Endothelial cell of umbilical vein (primary cell): Measurements from ENCODE around the gene PHACTR1. TPM values are rescaled to one million over a fixed set of nuclear protein-coding genes. Genes with fewer than 3 reads are reported as not detected.

ENCODE experiments used
- BruUV-seq: library from RNA; stranded (reverse); fragments of 400-500 nt; replicated peaks from 2 replicates; lab custom pipeline; 2021; lab: Mats Ljungman, UMichigan
- CTCF ChIA-PET: fragments of 300-600, 350-600 bp; sonication (Branson Sonifier 250); formaldehyde crosslinking; loops from one replicate; lab custom pipeline; 2021; ENCODE audit warnings: antibody characterized with exemption, inconsistent platforms; lab: Charles Lee
- POLR2A ChIA-PET: fragments of 300-600, 350-600 bp; sonication (Branson Sonifier 250); formaldehyde crosslinking; loops from one replicate; lab custom pipeline; 2021; ENCODE audit warnings: antibody characterized with exemption, inconsistent platforms; lab: Charles Lee
- DNase-seq: peaks from one replicate; pipeline ENCODE4 v3.0.0-alpha.2; 2011; ENCODE audit warnings: low read depth, low spot score
- FAIRE-seq: peaks from 2 replicates; lab custom pipeline; 2011; peaks lifted over from hg19 to GRCh38; lab: Jason Lieb, UNC
- H2AFZ ChIP-seq: 2 replicates; pipeline ENCODE4 v1.6.0; 2012; ENCODE audit warnings: low read depth, low read length, control low read depth, inconsistent platforms
- H3K27ac ChIP-seq: 2 replicates; pipeline ENCODE4 v1.5.1; 2011; ENCODE audit warnings: low read depth, mild to moderate bottlenecking, control low read depth, low read length, moderate library complexity; ENCODE audit not compliant: insufficient read depth
- H3K27me3 ChIP-seq, 2 experiments: 2 replicates each; pipeline versions ENCODE4 v1.6.0 to v1.6.1; 2011; ENCODE audit warnings: low read length in 2 of 2, mixed read lengths in 1 of 2; ENCODE audit not compliant: control insufficient read depth in 2 of 2, insufficient read depth in 2 of 2
- H3K36me3 ChIP-seq, 2 experiments: 2 replicates in 1 of 2; 3 replicates in 1 of 2; pipeline ENCODE4 v1.5.1; 2011; ENCODE audit warnings: low read length in 2 of 2, mild to moderate bottlenecking in 1 of 2, moderate library complexity in 1 of 2; ENCODE audit not compliant: control insufficient read depth in 2 of 2, insufficient read depth in 2 of 2; ENCODE audit errors: extremely low read depth in 1 of 2
- H3K4me1 ChIP-seq: 3 replicates; pipeline ENCODE4 v1.5.1; 2011; ENCODE audit warnings: mild to moderate bottlenecking, low read length; ENCODE audit not compliant: control insufficient read depth, insufficient read depth; ENCODE audit errors: extremely low read depth
- H3K4me2 ChIP-seq: 2 replicates; pipeline ENCODE4 v1.6.1; 2011; ENCODE audit warnings: low read length, control low read depth, mixed read lengths; ENCODE audit not compliant: insufficient read depth
- H3K4me3 ChIP-seq, 3 experiments: fragments of 200-600 bp in 1 of 3; sonication (generic), shearing (Covaris generic) in 1 of 3; replicated peaks in 1 of 3; 2 replicates each; pipeline ENCODE4 v1.5.1; 2011 to 2016; ENCODE audit warnings: control low read depth in 3 of 3, low read length in 3 of 3, mild to moderate bottlenecking in 2 of 3, inconsistent platforms in 1 of 3, low read depth in 1 of 3, moderate library complexity in 1 of 3; ENCODE audit not compliant: insufficient read depth in 1 of 3
- H3K79me2 ChIP-seq: 2 replicates; pipeline ENCODE4 v1.6.0; 2012; ENCODE audit warnings: low read length, inconsistent platforms; ENCODE audit not compliant: control insufficient read depth, insufficient read depth
- H3K9ac ChIP-seq: replicated peaks from 2 replicates; pipeline ENCODE3; 2011; ENCODE audit warnings: low read length, control low read depth; ENCODE audit not compliant: insufficient read depth; ENCODE audit errors: extremely low read depth
- H3K9me1 ChIP-seq: replicated peaks from 3 replicates; pipeline ENCODE4 v1.6.0; 2011; ENCODE audit warnings: mild to moderate bottlenecking, low read length; ENCODE audit not compliant: control insufficient read depth, insufficient read depth; ENCODE audit errors: extremely low read depth
- H3K9me3 ChIP-seq: replicated peaks from 2 replicates; pipeline ENCODE4 v1.5.1; 2012; ENCODE audit warnings: low read length, inconsistent platforms; ENCODE audit not compliant: control insufficient read depth, insufficient read depth
- H4K20me1 ChIP-seq: replicated peaks from 2 replicates; pipeline ENCODE3; 2011; ENCODE audit warnings: mild to moderate bottlenecking, low read length; ENCODE audit not compliant: control insufficient read depth, insufficient read depth; ENCODE audit errors: extremely low read depth
- EZH2 ChIP-seq: IDR thresholded peaks from 2 replicates; pipeline ENCODE4 v1.6.1; 2012; ENCODE audit warnings: borderline replicate concordance, low read depth, mild to moderate bottlenecking, moderate library complexity, low read length, inconsistent platforms; ENCODE audit not compliant: severe bottlenecking
- FOS ChIP-seq: IDR thresholded peaks from 2 replicates; pipeline ENCODE4 v1.6.1; 2011; ENCODE audit warnings: mild to moderate bottlenecking, low read length, moderate library complexity, borderline replicate concordance; ENCODE audit not compliant: insufficient read depth
- POLR2AphosphoS5 ChIP-seq: IDR thresholded peaks from 2 replicates; pipeline ENCODE4 v1.6.1; 2012; ENCODE audit warnings: low read depth, mild to moderate bottlenecking, control low read depth, low read length, moderate library complexity; ENCODE audit not compliant: insufficient read depth
- dilution Hi-C: fragments of 300-500 bp; cut with MboI; formaldehyde crosslinking; loops from one replicate; pipeline ENCODE4 v1.15.0; 2019; ENCODE audit warnings: low sequenced_read_pairs; ENCODE audit not compliant: extremely low pct_ligation_motif_present
- intact Hi-C: fragments of 100-400 bp; cut with micrococcal nuclease; formaldehyde crosslinking; loops from one replicate; pipeline ENCODE4 v1.10.0; 2022
- polyA plus RNA-seq, 4 experiments: library from polyadenylated mRNA; depleted of rRNA in 3 of 4; stranded (reverse) in 3 of 4; unstranded in 1 of 4; fragments of >200 nt; gene quantifications; 2 replicates each; pipeline versions ENCODE4 v1.2.1 to v1.2.3, GENCODE V29; 2011 to 2012; ENCODE audit warnings: missing spikeins in 1 of 4
- total RNA-seq: library from RNA; stranded (reverse); gene quantifications from 2 replicates; pipeline ENCODE4 v1.2.3, GENCODE V29; 2021
- TF ChIP-seq, protein P1 (sequence below): IDR thresholded peaks from 2 replicates; pipeline ENCODE4 v1.6.1; 2011; ENCODE audit not compliant: insufficient read depth, insufficient read length
- TF ChIP-seq, protein P2 (sequence below), 2 donors: IDR thresholded peaks; 1 replicate in 1 of 2; 2 replicates in 1 of 2; pipeline ENCODE4 v1.5.1; 2011; ENCODE audit warnings: low read length in 2 of 2, mild to moderate bottlenecking in 2 of 2, moderate library complexity in 2 of 2, control low read depth in 1 of 2, inconsistent platforms in 1 of 2, low read depth in 1 of 2; ENCODE audit not compliant: insufficient read depth in 1 of 2; ENCODE audit errors: extremely low read depth in 1 of 2

Gene PHACTR1
- total and polyA plus RNA-seq, 2 donors (not counting 3 experiments of a cell fraction or from before 2014, with no cell fraction given): 2.4 to 23.2 TPM

DNA sequence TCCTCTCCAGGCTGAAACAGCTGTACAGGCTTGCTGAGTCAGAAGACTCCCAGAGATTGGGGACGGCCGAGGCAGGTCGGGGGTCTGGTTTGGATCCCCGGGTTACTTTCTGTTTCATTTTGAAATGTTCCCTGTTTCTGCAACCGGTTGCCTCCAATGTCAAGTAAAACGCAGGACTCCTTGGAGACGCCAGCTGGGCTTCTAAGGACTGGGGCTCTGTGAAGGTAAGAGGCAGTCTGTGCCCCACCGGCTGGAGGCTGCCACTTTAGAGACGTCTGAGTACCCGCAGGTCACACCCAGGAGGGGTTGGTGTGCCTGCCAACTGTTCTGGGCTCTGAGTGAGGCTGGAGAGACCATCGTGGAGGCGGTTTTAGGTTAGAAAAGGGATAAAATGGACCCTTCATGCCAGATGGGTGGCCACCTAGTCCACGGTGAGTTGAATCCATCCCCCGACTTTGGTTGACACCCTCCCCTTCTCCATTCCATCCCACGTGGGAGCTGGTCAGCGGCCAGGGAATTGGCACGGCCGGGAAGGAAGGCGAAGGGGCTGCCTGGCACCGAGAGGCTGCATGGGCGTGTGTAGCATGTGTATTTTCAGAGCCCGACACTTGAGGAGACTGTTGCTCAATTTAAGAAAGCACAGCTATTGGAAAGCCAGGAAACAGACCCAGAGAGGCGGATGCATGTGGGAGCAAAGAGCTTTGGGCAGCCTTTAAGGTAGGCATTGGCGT is 240.9 kb downstream of the PHACTR1 start:
- no peaks in the 10 kb centered on the region for H3K9me1 ChIP-seq
- FAIRE-seq (peak; percentile 88), DNase-seq (peak; percentile 76)
- TF ChIP-seq, protein P1, sequence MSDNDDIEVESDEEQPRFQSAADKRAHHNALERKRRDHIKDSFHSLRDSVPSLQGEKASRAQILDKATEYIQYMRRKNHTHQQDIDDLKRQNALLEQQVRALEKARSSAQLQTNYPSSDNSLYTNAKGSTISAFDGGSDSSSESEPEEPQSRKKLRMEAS: peak; percentile 58
- peak; percentile 34 for TF ChIP-seq FOS
- TF ChIP-seq EZH2: no peak
- TF ChIP-seq POLR2AphosphoS5: peak; percentile 11
- TF ChIP-seq, protein P2, sequence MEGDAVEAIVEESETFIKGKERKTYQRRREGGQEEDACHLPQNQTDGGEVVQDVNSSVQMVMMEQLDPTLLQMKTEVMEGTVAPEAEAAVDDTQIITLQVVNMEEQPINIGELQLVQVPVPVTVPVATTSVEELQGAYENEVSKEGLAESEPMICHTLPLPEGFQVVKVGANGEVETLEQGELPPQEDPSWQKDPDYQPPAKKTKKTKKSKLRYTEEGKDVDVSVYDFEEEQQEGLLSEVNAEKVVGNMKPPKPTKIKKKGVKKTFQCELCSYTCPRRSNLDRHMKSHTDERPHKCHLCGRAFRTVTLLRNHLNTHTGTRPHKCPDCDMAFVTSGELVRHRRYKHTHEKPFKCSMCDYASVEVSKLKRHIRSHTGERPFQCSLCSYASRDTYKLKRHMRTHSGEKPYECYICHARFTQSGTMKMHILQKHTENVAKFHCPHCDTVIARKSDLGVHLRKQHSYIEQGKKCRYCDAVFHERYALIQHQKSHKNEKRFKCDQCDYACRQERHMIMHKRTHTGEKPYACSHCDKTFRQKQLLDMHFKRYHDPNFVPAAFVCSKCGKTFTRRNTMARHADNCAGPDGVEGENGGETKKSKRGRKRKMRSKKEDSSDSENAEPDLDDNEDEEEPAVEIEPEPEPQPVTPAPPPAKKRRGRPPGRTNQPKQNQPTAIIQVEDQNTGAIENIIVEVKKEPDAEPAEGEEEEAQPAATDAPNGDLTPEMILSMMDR (IDR thresholded peaks at IDR 0.05; ENCODE audit: extremely low read depth in 1 of 2, insufficient read depth in 1 of 2, low read depth in 1 of 2, low read length in 2 of 2): peak in 1 of 2 donors; percentile 3
- peak overlapping the region; percentile 89 for H2AFZ ChIP-seq
- no peaks in the 10 kb centered on the region for H3K27me3 ChIP-seq
- H3K79me2 ChIP-seq: peaks cover 27% of the 10 kb centered on the region
- ChIA-PET POLR2A (interaction anchor here (0.5 to 0.7 kb wide), 3 partner anchors 341 to 1351 kb away, joined by 3 read pairs; no protein-coding TSS in a partner anchor), CTCF (interaction anchor here (0.6 to 2.5 kb wide), 21 partner anchors 8 to 377 kb away, joined by 3 to 28 read pairs (median 3); partner anchors contain the start of gene TBC1D7)
- H3K9me3 ChIP-seq: no peaks in the 10 kb centered on the region
- peak overlapping the region; percentile 95 for H3K4me2 ChIP-seq
- no TSS peak for BruUV-seq
- peaks cover 14% of the 10 kb centered on the region for H3K4me1 ChIP-seq
- peak overlapping the region; percentile 71 for H3K9ac ChIP-seq
- no peaks in the 10 kb centered on the region for H4K20me1 ChIP-seq
- H3K27ac ChIP-seq: peak overlapping the region; percentile 56
- no peaks in the 10 kb centered on the region for H3K36me3 ChIP-seq
- intact Hi-C loops: loop anchor here (1.0 to 5.0 kb wide), 5 partner anchors 57 to 755 kb away; partner anchors contain the start of genes NOL7 and RANBP9
- H3K4me3 ChIP-seq: peak overlapping the region; percentile 18 to 85 (median 50)
- dilution Hi-C loops: no loop called here
